GM10248 (cell line): ENCODE results near the gene PLOD1.

ENCODE experiments used
- CTCF ChIA-PET: fragments of 300-600 bp; sonication (Branson Sonifier 250); formaldehyde crosslinking; extraction: SDS; loops from one replicate; lab custom pipeline; 2021; ENCODE audit warnings: antibody characterized with exemption; lab: Yijun Ruan, JAX
- POLR2A ChIA-PET: fragments of 350-650 bp; sonication (Branson Sonifier 250); formaldehyde crosslinking; extraction: SDS; loops from one replicate; lab custom pipeline; 2020; ENCODE audit warnings: antibody characterized with exemption; lab: Yijun Ruan, JAX
- DNase-seq: peaks from one replicate; pipeline ENCODE4 v3.0.0; 2012; ENCODE audit errors: extremely low spot score
- TF ChIP-seq, protein P1 (sequence below): IDR thresholded peaks from 2 replicates; pipeline ENCODE4 v1.5.1; 2012; ENCODE audit warnings: mild to moderate bottlenecking, low read depth; ENCODE audit errors: extremely low read depth, missing control alignments, control extremely low read depth

Gene PLOD1

DNA sequence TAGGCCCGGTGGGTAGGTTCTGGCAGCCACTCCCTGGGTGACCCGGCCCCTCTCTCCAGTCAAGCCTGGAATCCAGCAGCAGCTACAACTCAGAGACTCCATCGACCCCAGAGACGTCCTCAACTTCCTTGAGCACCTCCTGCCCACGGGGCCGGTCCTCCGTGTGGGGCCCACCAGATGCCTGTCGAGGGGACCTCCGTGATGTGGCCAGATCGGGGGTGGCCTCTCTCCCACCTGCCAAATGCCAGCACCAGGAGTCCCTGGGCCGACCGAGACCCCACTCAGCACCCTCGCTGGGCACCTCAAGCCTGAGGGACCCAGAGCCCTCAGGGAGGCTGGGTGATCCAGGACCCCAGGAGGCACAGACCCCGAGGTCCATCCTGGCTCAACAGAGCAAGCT, 87.5 kb downstream of the PLOD1 start:
- ChIA-PET POLR2A (interaction anchor here (2.1 kb wide), 1 partner anchor 18 kb away, joined by 6 read pairs; no protein-coding TSS in a partner anchor), CTCF (interaction anchor here (1.0 kb wide), 1 partner anchor 9 kb away, joined by 3 read pairs; no protein-coding TSS in a partner anchor)
- TF ChIP-seq, protein P1, sequence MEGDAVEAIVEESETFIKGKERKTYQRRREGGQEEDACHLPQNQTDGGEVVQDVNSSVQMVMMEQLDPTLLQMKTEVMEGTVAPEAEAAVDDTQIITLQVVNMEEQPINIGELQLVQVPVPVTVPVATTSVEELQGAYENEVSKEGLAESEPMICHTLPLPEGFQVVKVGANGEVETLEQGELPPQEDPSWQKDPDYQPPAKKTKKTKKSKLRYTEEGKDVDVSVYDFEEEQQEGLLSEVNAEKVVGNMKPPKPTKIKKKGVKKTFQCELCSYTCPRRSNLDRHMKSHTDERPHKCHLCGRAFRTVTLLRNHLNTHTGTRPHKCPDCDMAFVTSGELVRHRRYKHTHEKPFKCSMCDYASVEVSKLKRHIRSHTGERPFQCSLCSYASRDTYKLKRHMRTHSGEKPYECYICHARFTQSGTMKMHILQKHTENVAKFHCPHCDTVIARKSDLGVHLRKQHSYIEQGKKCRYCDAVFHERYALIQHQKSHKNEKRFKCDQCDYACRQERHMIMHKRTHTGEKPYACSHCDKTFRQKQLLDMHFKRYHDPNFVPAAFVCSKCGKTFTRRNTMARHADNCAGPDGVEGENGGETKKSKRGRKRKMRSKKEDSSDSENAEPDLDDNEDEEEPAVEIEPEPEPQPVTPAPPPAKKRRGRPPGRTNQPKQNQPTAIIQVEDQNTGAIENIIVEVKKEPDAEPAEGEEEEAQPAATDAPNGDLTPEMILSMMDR: no peak
- DNase-seq: no peak
